ENCODE data around the gene LRRC75A. TPM values are rescaled to one million over a fixed set of nuclear protein-coding genes. Genes with fewer than 3 reads are reported as not detected.

LRRC75A gene
- total and polyA plus RNA-seq, 2 of the 13 experiments (the other 11 are each of a cell fraction or from before 2014, with no cell fraction given), result 0.03 TPM; not detected in 1

DNA sequence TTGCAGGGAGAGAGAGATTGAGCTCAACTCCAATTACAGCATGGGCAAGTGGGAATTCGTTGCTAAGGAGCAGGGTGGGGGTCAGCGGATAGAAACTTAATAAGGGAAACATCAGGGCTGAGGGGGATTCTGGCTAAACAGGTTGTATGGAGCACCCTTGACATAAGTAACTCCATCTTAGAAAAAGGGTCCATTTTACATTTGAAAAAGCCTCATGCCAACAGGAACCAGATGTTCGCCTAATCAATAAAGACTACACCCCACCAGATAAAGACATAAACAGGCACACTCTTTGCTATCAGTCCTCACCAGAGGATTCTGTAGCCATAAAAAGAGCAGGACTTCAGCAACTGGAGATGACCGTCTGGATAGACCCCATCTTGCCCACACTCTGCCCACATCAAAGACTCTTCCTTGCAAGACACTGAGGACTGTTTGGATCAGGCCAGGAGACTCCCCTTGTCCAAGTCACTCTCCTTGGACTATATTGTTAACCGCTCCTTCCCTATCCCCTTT lies 1.6 kb upstream of the LRRC75A start:
- H3K9ac ChIP-seq (ENCODE audit: insufficient read depth, low read depth, low read length), result no peak overlapping the region
- H3K79me2 ChIP-seq (ENCODE audit: insufficient read depth, low read length), result no peaks in the 10 kb centered on the region
- WGBS (ENCODE audit: low lambda C conversion rate), result 55% methylated on average over 5 of the region's 5 CpGs
- in situ Hi-C loops (cut with HindIII; ENCODE audit: extremely low pct_ligation_motif_present, low pct_unique_long_range_greater_than_20kb) (no loop called here), intact Hi-C loops (cut with micrococcal nuclease; ENCODE audit: unreplicated experiment) (loop anchor here (5.0 kb wide), 1 partner anchor 36 kb away; no protein-coding TSS in a partner anchor)
- H3K27me3 ChIP-seq (ENCODE audit: control insufficient read depth in 1 of 2, insufficient read depth in 2 of 2, low read length in 2 of 2), result peaks cover 12 to 59% of the 10 kb centered on the region in 2 experiments; a peak in 4 of 5 replicates
- H2AFZ ChIP-seq (ENCODE audit: low read length), result no peak overlapping the region
- H3K9me3 ChIP-seq (ENCODE audit: low read length), result no peaks in the 10 kb centered on the region
- ATAC-seq, result no peak
- H3K27ac ChIP-seq (ENCODE audit: extremely low read length, insufficient read depth, low read length), result no peak overlapping the region
- TF ChIP-seq MYC (CRISPR knock-in tag; IDR thresholded peaks at IDR 0.05; ENCODE audit: borderline replicate concordance) (no peak), ZNF619 (CRISPR knock-in tag; IDR thresholded peaks at IDR 0.05) (no peak), ZNF549 (CRISPR knock-in tag; IDR thresholded peaks at IDR 0.05) (no peak)
- TF ChIP-seq, protein P1, sequence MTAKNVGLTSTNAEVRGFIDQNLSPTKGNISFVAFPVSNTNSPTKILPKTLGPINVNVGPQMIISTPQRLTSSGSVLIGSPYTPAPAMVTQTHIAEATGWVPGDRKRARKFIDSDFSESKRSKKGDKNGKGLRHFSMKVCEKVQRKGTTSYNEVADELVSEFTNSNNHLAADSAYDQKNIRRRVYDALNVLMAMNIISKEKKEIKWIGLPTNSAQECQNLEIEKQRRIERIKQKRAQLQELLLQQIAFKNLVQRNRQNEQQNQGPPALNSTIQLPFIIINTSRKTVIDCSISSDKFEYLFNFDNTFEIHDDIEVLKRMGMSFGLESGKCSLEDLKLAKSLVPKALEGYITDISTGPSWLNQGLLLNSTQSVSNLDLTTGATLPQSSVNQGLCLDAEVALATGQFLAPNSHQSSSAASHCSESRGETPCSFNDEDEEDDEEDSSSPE (CRISPR knock-in tag; IDR thresholded peaks at IDR 0.05), result no peak
- TF ChIP-seq, protein P2, sequence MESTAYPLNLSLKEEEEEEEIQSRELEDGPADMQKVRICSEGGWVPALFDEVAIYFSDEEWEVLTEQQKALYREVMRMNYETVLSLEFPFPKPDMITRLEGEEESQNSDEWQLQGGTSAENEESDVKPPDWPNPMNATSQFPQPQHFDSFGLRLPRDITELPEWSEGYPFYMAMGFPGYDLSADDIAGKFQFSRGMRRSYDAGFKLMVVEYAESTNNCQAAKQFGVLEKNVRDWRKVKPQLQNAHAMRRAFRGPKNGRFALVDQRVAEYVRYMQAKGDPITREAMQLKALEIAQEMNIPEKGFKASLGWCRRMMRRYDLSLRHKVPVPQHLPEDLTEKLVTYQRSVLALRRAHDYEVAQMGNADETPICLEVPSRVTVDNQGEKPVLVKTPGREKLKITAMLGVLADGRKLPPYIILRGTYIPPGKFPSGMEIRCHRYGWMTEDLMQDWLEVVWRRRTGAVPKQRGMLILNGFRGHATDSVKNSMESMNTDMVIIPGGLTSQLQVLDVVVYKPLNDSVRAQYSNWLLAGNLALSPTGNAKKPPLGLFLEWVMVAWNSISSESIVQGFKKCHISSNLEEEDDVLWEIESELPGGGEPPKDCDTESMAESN (CRISPR knock-in tag; conservative IDR thresholded peaks at IDR 0.05), result no peak
- FAIRE-seq, result no peak
- H3K36me3 ChIP-seq (replicated peaks in 1 of 2; ENCODE audit: control insufficient read depth in 1 of 2, insufficient read depth in 2 of 2, low read length in 2 of 2), result no peaks in the 10 kb centered on the region
- peaks cover 34% of the 10 kb centered on the region for H3K4me1 ChIP-seq (ENCODE audit: insufficient read depth, low read length)
- no peak for DNase-seq (ENCODE audit: low spot score)
- no peaks in the 10 kb centered on the region for H4K20me1 ChIP-seq (ENCODE audit: insufficient read depth, low read length)
- ChIA-PET POLR2A (no interaction called here), CTCF (ENCODE audit: low intra/inter-chr PET ratio, low total read pairs) (no interaction called here)
- H3K4me3 ChIP-seq (replicated peaks in 1 of 3; ENCODE audit: insufficient read depth in 1 of 3, low read depth in 2 of 3, low read length in 3 of 3), result no peak overlapping the region
- BruUV-seq (replicated peaks), result no TSS peak
- H3K4me2 ChIP-seq (ENCODE audit: low read depth, low read length), result no peak overlapping the region
